Esophagus squamous epithelium (tissue), 5 donors: Measurements from ENCODE around the gene PIGU. TPM values are rescaled to one million over a fixed set of nuclear protein-coding genes. Genes with fewer than 3 reads are reported as not detected.

ENCODE experiments used
- DNase-seq: peaks from one replicate; lab custom pipeline; 2025; lab: John Stamatoyannopoulos, UW
- H3K27ac ChIP-seq, 4 donors: fragments of 200-600 bp; sonication (generic); one replicate each; pipeline ENCODE4 v1.5.1; 2016 to 2019; ENCODE audit warnings: mild to moderate bottlenecking in 1 of 4
- H3K27me3 ChIP-seq, 4 donors: fragments of 200-600 bp; sonication (generic); 1 replicate in 3 of 4; 2 replicates in 1 of 4; pipeline versions ENCODE4 v1.5.1 to v1.6.0; 2017 to 2021; ENCODE audit warnings: antibody characterized with exemption in 1 of 4
- H3K36me3 ChIP-seq, 3 donors: fragments of 200-600 bp; sonication (generic); one replicate each; pipeline ENCODE4 v1.5.1; 2016 to 2019
- H3K4me1 ChIP-seq, 3 donors: fragments of 200-600 bp; sonication (generic); one replicate each; pipeline ENCODE4 v1.5.1; 2017 to 2019
- H3K4me3 ChIP-seq, 4 donors: fragments of 200-600 bp; sonication (generic); 1 replicate in 3 of 4; 2 replicates in 1 of 4; pipeline ENCODE4 v1.5.1; 2016 to 2019; ENCODE audit warnings: mild to moderate bottlenecking in 2 of 4, moderate library complexity in 1 of 4
- H3K9me3 ChIP-seq, 3 donors: fragments of 200-600 bp; sonication (generic); one replicate each; pipeline ENCODE4 v1.5.1; 2016 to 2019
- POLR2A ChIP-seq, 4 donors: fragments of 450-650 bp; IDR thresholded peaks; one replicate each; pipeline ENCODE4 v1.6.1; 2017; ENCODE audit warnings: antibody characterized with exemption in 4 of 4, mild to moderate bottlenecking in 4 of 4, moderate library complexity in 3 of 4
- WGBS, 2 donors: methylation state at CpG; one replicate each; pipeline ENCODE4 v1.1.5; 2018; 5-methylcytosine and 5-hydroxymethylcytosine counted together
- intact Hi-C: fragments of 100-400 bp; cut with DNase I; formaldehyde crosslinking; loops from one replicate; pipeline ENCODE4 v1.15.0; 2022
- total RNA-seq, 4 donors: library from RNA; depleted of rRNA; stranded (reverse); fragments of >200 nt; gene quantifications; one replicate each; pipeline ENCODE4 v1.1.0, GENCODE V29; 2016
- TF ChIP-seq, protein P1 (sequence below), 6 experiments: fragments of 450-650 bp in 4 of 6; fragments of 200-600 bp in 2 of 6; sonication (generic) in 2 of 6; IDR thresholded peaks; one replicate each; pipeline ENCODE4 v1.5.1; 2016 to 2019; ENCODE audit warnings: antibody characterized with exemption in 6 of 6, mild to moderate bottlenecking in 4 of 6, moderate library complexity in 4 of 6
- donor health status: DM: yes; HTN: yes; CAD: no.

PIGU gene
- total RNA-seq, 4 donors from 2014 or later = 14.8 to 27.1 (median 17.6) TPM

DNA sequence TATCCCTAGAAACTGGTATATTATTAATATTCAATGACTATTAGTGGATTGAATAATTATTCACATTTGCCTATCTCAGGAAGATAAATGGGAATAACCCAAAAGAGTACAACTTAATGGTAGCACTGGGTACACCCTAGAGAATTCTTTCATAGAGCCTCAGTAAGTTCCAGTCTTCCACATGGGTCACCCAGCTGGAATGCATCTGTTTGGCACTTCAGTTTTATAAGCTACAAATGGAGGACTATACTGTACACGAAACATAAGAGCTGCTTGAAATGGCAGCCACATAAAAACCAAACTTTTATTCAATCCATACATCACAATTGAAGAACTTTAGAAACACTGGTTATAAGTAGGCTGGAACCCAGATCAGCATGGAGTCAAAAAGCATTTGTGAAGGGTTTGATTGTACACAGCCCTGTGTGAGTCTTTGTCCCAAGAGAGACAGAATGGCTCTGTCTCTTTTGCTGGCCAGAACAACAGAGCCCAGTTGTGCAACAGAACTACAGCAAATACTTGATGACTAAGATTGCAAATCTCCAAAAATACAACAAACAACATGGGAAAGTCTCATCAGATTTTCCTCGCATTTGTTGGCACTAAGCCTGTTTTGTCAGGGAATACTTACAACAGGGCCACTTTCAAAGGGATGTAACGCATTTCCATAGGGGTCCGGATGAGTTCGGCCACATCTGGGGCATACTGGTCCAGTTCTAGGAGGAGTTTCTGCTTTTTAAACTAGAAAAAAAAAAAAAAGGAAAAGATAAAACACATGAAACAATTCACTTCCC is 39.5 kb downstream of the PIGU start:
- Histone ChIP-seq H3K27me3 (no peaks in the 10 kb centered on the region), H3K9me3 (no peaks in the 10 kb centered on the region), H3K4me3 (no peak overlapping the region), H3K36me3 (peaks cover 0 to 80% (median 0%) of the 10 kb centered on the region in 3 donors), H3K4me1 (peaks cover 0 to 22% (median 15%) of the 10 kb centered on the region in 3 donors), H3K27ac (peak overlapping the region in 3 of 4 donors; percentile 56 to 71 (median 59))
- intact Hi-C loops = no loop called here
- TF ChIP-seq, protein P1, sequence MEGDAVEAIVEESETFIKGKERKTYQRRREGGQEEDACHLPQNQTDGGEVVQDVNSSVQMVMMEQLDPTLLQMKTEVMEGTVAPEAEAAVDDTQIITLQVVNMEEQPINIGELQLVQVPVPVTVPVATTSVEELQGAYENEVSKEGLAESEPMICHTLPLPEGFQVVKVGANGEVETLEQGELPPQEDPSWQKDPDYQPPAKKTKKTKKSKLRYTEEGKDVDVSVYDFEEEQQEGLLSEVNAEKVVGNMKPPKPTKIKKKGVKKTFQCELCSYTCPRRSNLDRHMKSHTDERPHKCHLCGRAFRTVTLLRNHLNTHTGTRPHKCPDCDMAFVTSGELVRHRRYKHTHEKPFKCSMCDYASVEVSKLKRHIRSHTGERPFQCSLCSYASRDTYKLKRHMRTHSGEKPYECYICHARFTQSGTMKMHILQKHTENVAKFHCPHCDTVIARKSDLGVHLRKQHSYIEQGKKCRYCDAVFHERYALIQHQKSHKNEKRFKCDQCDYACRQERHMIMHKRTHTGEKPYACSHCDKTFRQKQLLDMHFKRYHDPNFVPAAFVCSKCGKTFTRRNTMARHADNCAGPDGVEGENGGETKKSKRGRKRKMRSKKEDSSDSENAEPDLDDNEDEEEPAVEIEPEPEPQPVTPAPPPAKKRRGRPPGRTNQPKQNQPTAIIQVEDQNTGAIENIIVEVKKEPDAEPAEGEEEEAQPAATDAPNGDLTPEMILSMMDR (IDR thresholded peaks at IDR 0.05) = no peak
- no peak for TF ChIP-seq POLR2A (IDR thresholded peaks at IDR 0.05)
- DNase-seq = no peak
- 68 to 82% methylated on average over 5 of the region's 5 CpGs for WGBS, 2 donors

DNA sequence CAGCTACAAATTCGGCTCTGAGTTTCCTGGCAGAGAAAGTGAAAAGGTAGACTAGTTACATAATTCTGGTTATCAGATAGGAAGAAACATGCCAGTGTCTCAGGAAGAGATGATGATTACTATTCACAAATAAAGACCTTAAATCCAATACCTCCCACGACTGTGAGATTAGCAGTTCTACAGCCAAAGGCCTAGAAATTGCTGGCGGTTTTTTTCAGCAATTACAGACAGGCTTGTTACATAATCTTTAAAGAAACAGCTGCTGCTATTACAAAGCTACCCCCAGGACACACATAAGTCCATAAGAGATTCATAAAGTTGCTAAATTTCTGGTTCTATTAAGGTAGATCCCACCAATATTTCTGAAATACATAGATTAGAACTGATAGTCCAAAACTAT is 40.2 kb downstream of the PIGU start:
- Histone ChIP-seq H3K4me3 (no peak overlapping the region), H3K36me3 (peaks cover 0 to 80% (median 0%) of the 10 kb centered on the region in 3 donors), H3K4me1 (peaks cover 0 to 22% (median 15%) of the 10 kb centered on the region in 3 donors), H3K9me3 (no peaks in the 10 kb centered on the region), H3K27ac (peak overlapping the region in 3 of 4 donors; percentile 39 to 71 (median 40)), H3K27me3 (no peaks in the 10 kb centered on the region)
- DNase-seq = no peak
- 48 to 51% methylated on average over 3 of the region's 3 CpGs for WGBS, 2 donors
- intact Hi-C loops = no loop called here
- no peak for TF ChIP-seq POLR2A (IDR thresholded peaks at IDR 0.05)
- TF ChIP-seq, protein P1 (IDR thresholded peaks at IDR 0.05) = no peak

DNA sequence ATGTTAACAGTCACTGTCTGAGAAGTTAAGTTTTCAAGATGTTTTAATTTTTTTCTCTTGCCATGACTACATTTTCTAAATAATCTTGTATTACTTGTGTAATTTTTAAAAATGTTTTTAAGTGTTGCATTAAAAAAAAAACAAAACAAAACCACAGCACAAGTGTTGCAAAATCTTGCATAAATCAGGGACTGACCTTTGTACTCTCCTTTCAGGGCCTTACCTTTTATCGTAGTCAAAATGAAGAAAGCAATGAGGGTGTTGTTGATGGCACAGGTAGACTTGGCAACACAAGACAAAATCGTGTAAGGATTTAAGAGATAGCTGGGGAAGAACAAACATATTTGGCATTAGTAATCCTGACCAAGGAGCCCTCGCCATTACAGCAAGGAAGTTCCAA is 42.5 kb downstream of the PIGU start:
- Histone ChIP-seq H3K27me3 (no peaks in the 10 kb centered on the region), H3K36me3 (peaks cover 0 to 73% (median 0%) of the 10 kb centered on the region in 3 donors), H3K4me3 (no peak overlapping the region), H3K9me3 (no peaks in the 10 kb centered on the region), H3K4me1 (peaks cover 0 to 27% (median 15%) of the 10 kb centered on the region in 3 donors), H3K27ac (no peak overlapping the region)
- TF ChIP-seq, protein P1 (IDR thresholded peaks at IDR 0.05) = no peak
- 63 to 67% methylated on average over 3 of the region's 3 CpGs for WGBS, 2 donors
- DNase-seq = no peak
- intact Hi-C loops = no loop called here

DNA sequence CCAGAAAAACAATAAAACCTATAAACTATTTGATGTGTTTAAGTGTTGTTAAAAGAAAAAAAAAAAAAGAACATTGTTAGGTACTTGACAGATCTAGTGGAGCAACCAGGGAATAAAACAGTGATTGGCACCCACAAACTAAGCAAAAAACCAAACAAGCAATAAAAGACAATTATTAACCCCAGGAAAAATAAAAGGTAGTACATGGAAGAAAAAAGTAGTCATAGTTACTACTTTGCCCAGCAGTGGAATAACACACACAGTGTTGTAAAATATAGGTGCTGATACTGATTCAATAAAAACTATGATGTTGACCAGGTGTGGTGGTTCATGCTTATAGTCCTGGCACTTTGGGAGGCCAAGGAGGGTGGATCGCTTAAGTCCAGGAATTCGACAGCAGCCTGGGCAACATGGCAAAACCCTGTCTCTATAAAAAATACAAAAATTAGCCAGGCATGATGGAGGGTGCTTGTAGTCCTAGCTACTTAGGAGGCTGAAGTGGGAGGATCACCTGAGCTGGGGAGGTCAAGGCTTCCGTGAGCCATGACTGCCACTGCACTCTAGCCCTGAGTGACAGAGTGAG is 43.9 kb downstream of the PIGU start:
- TF ChIP-seq, protein P1 (IDR thresholded peaks at IDR 0.05) = no peak
- no peak for TF ChIP-seq POLR2A (IDR thresholded peaks at IDR 0.05)
- Histone ChIP-seq H3K4me3 (no peak overlapping the region), H3K9me3 (no peaks in the 10 kb centered on the region), H3K4me1 (peaks cover 0 to 31% (median 15%) of the 10 kb centered on the region in 3 donors), H3K27ac (no peak overlapping the region), H3K36me3 (peaks cover 0 to 72% (median 0%) of the 10 kb centered on the region in 3 donors), H3K27me3 (no peaks in the 10 kb centered on the region)
- WGBS, 2 donors = 87 to 93% methylated on average over 3 of the region's 3 CpGs
- intact Hi-C loops = no loop called here
- no peak for DNase-seq

DNA sequence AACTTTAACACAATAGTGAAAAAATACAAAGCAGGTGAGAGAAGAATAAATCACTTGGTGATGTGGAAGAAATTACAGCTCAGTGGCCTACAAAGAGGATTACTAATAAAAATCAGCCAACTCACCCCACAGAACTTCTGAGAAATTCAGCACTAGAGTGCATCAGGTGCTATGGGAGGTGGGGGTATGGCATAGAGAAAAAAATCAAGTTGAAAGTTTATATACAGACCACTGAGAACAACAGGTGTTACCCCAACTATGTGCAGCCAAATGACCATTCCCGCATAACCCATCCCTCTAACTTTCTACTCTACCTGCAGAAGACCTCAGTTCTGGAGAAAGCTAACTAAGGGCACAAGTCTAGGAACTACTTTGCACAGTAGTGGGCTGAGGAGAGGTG is 47.0 kb downstream of the PIGU start:
- Histone ChIP-seq H3K4me1 (peaks cover 0 to 17% (median 3%) of the 10 kb centered on the region in 3 donors), H3K4me3 (no peak overlapping the region), H3K36me3 (peaks cover 0 to 42% (median 0%) of the 10 kb centered on the region in 3 donors), H3K27me3 (no peaks in the 10 kb centered on the region), H3K9me3 (no peaks in the 10 kb centered on the region), H3K27ac (peak overlapping the region in 2 of 4 donors; percentile 18 to 39)
- intact Hi-C loops = no loop called here
- TF ChIP-seq POLR2A (IDR thresholded peaks at IDR 0.05) = no peak
- TF ChIP-seq, protein P1 (IDR thresholded peaks at IDR 0.05) = no peak
- DNase-seq = no peak
- 92 to 100% methylated on average over 1 of the region's 1 CpG for WGBS, 2 donors
